SW480 (cell line): ENCODE data around the gene TNC.

ENCODE experiments used
- DNase-seq: peaks from one replicate; pipeline ENCODE4 v3.0.0-alpha.2; 2016; ENCODE audit warnings: low spot score

TNC gene

DNA sequence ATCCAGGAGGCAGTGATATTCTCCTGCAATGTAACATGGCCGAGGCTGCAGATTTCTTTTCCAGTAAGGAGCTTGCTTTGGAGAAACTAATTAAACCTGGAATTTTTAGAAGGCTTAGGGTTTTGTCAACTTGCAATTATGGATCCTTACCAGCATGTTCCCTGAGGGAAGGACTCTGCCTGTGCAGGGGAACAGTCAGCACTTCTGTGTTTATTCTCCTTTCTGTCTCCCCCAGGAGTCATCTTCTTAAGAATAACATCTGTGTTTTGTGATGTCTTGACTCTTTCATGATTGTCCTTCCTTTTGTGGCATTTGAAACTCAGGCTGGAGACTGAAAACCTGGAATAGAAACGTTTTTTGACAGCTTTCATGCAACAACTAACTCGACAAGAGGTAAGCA lies 107.1 kb downstream of the TNC start:
- DNase-seq, result no peak

DNA sequence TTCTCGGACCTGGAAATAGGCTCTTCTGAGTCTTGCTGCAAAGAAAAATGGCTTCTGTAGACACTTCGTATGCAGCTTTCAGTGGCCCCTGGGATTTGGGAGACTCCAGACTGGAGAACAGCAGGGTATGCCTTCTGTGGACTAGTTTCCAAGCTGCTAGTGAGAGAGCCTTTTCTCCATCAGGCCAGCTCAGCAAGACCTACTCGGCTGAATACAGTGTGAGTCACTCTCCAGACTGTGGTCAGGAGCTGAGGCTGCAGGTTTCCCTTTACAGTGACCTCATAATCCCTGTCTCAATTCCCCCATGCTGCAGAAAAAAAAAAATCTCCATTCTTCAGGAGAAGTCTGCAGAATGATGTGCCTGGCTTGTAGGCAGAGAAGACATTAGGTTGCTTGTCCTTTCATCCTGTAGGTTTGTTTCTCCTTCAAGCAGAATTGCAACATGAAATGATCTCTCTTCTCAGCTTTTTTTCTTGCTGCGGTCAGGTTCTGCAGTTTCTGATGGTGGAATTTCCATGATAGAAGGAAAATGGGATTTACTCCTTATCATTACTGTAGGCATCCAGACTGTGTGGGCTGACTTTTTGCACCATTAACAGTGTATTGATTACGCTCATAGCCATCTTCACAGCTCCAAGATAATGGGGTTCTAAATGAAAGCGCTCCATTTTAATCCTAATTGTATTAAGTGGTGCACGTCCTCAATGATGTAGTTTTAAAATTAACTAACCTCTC lies 109.3 kb downstream of the TNC start:
- DNase-seq, result peak; percentile 33

DNA sequence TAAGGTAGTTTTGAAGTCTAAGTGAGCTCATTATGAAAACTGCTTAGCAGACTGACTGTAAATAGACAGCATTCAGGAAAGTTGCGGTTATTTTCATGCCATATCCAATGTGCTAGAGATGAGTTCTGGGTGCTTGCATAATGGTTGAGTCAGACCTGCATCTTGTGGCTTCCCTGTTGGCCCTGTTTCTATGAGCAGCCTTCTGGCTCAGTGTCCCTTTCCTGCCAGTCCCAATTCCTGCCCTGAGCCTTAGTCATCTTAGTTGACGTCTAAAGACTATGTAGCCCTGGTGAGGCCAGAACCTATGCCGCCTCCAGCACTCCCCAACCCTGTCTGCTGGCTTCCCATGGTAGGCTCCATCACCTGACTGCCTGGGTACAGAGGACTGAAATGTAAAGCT lies 111.3 kb downstream of the TNC start:
- no peak for DNase-seq

DNA sequence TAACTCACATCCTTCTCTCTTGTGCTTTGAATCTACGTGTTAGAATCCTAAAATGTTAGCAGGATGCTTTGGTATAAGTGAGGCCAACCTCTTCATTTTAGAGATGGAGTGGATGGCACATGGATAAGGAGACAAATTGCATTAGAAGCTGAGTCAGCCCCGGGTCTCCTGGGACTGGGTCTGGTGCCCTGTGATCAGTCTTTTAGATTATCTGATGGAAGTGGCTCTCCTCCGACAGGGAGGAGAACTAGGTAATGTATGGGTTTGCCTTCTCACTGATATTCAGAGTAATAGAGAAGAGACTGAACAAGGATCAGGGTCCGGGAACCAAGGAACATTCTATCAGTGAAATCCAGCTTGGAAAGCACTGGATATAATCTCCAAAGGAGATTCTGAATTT lies 112.6 kb downstream of the TNC start:
- DNase-seq, result no peak

DNA sequence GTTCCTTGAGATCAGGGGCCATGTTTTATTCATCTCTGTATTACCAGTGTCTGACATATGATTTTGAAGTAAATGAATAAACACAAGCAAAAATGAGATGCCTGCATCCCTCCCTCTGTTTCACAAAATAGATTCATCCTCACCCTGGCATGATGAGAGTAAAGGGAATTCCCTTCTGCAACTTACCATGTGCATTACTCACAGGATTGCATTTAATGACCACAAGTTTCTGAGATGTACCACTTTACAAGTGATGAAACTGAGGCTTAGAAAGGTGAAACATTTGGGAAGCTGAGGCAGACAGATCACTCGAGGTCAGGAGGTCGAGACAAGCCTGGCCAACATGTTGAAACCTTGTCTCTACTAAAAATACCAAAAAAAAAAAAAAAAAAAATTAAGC lies 113.4 kb downstream of the TNC start:
- DNase-seq, result no peak

DNA sequence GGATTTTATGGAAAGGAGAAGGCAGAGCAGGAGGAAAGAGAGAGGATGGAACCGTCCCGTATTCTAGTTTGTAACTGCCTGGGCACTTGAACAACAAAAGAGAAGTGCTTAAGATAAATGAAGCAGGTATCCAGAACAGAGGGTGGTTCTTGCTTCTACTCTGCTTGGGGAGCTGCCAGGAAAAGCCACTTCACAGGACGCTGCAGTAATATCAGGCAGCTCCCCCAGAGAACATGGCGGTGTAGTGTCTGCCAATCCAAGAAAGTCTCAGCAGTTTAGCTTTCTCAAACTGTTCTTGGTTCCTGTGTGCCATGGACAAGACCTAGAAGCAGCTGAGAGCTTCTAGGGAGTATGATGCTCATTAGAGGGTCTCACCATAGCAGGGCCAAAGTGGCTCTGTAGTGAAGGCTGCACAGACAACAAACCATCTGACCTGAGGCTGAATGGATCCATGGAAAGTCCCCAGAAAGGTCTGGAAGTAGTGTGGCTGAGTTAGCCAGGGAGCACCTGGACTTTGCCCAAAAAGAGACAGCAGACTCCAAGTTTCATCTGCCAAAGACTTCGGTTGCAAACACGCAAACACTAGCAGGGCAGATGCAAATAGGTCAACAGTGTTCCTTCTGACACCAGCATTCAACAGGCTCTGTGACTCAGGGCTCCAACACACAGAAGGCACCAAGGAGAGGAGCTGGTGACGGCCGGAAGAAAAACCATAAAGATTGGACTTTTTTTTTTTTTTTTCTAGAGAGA lies 115.4 kb downstream of the TNC start:
- no peak for DNase-seq

DNA sequence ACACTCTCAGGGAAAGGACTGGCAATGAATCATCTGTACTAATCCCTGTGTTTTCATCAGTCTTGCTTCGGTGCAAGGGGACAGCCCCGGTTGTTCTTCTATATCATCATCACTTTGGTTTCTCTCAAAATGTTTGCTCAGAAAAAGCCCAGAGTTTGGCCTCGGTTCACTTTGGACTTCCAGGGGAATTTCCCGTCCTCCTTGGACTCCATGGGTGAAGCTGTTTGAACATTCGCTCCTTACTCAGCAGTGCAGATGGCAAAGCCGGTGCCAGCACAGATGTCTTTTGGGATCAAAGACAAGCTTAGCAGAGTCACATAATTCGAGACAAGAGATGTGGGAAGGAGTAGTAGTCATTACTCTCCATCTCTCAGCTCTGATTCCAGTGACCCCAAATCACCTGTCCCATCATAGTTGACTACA lies 117.7 kb downstream of the TNC start:
- no peak for DNase-seq

DNA sequence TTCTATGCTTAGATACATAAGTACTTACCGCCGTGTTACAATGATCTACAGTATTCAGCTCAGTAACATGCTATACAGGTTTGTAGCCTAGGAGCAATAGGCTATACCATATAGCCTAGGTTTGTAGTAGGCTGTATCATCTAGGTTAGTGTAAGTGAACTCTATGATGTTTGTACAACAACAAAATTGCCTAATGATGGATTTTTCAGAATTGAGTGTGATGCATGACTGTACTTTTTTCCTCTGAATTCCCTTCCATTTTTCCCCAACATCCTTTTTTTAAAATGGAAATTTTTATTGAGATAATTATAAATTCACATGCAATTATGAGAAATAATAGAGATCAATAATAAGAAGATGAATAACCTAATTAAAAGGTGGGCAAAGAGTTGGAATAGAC lies 119.6 kb downstream of the TNC start:
- DNase-seq, result no peak

DNA sequence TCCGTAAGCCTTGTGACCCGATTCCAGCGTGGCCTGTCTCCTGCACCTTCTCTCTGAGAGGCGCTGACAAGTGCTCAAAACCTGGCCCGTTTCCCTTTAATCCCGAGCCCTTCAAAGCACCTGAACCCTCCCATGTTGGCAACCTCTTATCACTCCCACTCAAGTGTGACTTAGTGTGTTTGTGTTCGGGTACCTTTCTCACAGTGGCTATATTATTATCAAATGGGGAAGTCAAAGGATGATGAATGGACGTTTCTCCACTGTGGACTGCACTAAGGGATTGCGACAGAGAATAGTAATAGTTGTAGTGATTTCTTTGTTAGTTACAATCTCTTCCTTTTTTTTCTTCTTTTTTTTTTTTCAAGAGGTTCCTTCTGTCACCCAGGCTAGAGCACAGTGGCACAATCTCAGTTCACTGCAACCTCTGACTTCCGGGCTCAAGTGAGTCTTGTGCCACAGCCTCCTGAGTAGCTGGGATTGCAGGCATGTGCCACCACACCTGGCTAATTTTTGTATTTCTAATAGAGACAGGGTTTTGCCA lies 122.2 kb downstream of the TNC start:
- no peak for DNase-seq

DNA sequence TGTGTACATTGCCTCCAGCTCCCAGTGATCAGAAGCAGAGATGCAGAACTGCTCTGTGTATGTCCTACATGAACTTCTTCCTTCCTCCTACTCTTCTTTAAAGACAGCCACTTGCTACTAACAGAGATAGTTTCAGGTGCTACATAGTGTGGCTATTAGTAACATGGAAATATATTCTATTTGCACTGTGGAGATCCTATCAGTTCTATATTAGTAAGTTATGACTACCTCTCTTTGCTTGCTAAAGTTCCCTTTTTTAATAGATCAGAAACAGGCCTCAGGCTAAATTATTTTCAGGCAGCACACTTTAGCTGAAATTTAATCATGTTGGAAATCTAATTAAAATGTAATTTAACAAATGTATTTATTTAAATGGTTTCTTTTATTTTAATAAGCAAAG lies 123.2 kb downstream of the TNC start:
- no peak for DNase-seq

DNA sequence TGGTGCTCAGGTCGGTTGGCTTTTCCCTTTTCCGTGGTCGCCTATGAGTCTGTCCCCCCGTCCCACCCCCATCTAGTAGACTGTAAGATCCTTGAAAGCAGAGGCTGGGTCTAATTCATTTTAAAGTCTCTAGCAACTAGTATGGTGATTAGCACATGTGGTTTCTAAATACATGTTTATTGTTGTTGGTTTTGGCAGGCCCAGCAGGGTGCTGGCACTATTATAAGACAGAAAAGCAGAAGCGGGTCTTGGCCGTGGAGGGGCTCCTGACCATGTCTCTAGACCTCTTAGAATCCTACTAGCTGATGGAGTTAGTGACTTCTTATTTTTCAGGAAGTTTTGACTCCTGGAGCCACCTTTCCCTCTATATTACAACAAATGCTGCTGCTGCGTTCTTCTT lies 126.1 kb downstream of the TNC start:
- DNase-seq, result no peak

DNA sequence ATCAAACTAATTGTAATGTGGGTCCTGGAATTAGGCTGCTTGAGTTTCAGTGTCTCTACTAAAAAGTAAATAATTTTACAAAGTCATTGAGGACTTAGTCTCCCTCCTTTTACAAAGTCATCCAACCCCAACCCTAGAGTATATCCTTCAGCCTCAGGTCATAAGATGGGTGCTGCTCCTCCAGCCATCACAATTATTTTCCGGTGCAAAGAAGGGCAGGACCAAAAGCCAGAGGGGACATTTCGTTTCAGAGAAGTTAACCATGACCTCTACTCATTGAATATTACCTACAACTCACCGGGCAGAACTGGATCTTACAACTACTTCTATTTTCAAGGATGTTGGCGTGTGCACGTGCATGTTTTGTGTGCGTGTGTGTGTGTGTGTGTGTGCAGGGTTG lies 127.1 kb downstream of the TNC start:
- no peak for DNase-seq

DNA sequence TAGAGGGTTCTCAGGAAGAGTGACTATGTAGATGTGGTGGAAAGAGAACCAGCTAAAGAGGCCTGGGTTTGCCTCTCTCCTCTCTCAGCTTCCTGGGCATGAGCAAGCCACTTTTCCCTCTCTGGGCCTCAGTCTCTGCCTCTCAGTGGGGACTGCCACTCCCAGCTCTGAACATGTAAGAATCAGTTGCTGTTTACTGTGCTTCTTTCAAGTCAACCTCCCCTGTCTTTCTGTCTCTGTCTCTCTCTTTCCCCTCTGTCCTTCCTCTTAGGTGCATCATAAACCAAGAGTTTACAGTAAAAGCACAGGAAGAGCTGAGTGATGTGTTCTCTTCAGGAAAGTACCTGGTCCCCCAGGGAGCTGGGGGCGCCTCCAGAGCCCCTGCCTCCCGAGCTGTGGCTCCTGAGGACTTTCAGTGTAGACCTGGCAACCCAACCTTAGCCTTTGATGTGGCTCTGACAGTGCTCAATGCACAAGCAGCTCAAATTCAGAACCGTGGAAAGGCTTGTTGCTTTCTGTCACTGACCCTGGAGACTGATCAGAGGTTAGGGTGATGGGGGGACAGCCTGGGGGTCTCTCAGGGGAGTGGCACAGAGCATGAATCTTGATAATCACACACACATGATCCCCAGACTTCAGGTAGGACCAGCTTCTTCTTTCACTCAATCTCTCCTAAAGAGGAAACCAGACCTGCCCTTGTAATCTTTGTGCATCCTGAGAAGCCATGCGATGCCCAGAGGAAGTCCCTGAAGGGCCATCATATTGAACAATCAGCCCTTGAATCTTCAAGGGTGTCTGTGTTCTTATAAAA lies 128.2 kb downstream of the TNC start:
- no peak for DNase-seq

DNA sequence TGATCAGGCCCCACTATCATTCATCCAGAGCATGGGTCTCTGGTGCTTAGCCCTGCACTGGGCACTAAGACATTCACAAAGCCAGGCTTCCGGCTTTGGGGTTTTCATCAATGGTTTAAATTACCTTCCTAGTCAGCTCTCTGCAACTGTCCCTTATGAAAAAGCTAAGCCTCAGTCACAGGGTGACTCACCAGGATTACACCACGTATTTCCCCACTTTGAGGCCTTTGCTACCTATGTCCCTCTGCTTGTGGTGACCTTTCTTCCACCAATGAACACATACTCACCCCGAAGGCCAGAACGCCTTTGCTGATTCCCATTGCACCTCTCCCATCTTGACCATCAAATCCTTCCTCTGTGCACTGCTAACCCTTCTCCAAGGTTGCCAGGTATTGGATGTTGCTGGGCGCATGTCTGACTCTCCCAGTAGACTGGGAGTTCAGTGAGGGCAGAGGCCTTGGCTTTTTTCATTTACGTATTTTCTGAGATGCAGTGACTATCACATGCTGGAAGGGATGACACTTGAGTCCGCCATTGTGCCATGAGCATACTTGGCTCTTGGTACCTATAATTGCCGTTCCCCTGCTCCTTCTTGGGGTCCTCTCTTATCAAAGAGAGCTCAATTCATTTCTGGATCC lies 128.9 kb downstream of the TNC start:
- DNase-seq, result peak; percentile 34

DNA sequence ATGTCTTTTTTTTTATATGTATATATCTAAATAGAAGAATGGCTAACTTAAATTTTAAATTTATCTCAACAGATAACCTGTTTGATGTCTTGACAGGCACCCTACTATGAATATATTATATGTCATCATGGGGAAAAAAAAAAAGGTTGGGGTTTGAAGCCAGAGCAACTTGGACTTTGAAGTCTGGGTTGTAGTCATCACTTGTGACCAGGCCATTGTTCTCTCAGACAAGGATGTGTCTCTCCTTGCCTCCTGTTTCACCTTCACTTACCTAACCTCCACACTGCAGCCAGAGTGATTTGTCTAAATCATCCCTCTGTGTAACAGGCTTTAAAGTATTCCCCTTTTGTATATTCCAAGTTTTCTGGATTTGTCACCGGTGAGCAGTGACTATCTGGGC lies 130.8 kb downstream of the TNC start:
- DNase-seq, result peak; percentile 31

DNA sequence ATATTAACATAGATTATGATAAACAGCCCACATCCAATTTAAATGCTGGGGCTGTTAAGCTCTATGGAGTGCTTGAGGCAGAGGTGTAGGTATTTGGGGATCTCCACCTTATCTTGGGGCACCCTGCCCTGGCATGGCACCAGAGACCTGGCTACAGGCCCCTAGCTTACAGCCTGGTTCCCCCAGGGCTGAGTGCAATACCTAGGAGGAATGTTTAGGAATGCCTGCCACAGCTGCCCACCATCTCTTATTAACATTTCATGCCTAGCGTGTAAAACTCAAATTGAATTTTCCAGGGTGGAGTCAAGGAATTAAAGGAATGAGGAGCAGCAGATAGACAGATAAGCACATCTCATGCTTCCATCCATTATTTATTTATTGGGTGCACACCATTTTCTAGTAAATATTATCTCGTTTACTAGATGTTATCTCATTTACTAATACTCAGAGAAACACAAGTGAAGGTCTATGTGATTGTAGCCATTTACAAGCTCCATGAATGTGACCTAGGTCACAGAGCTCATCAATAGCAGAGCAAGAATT lies 131.9 kb downstream of the TNC start:
- DNase-seq, result no peak

DNA sequence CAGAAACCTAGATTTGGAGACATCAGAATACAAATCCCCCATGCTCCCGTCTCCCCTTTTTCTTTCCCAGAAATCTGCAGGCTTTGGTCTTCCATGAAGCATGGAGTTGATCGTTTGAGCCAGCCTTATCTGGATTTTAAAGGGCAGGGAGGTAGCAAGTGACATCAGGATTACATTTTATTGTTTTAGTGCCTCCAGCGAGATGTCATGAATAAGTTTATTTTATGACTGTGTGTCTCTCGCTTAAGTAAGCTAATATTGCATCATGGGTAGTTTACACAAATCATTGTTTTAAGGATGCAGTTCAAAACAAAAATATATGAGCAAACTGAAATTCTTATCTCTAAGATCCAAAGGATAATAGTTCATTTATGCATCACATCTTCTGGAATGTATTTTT lies 136.9 kb downstream of the TNC start:
- DNase-seq, result no peak

DNA sequence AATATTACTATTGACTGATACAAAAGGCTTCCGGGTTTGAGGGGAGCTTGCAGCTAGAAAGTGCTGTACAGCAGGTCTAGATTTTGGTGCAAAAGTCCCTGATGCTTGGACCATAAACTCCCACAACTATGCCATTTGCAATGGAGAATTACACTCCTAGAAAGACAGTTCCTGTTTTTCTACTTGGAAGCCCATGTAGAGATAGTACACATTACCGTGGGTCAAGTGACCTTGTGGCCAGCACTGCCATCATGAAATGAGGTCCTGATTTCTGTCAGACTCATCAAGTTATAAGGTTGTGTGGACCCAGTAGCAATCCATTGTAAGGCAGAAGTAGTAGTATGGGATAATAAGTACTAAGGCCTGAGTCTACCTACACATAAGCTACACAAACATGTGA lies 144.7 kb downstream of the TNC start:
- no peak for DNase-seq

DNA sequence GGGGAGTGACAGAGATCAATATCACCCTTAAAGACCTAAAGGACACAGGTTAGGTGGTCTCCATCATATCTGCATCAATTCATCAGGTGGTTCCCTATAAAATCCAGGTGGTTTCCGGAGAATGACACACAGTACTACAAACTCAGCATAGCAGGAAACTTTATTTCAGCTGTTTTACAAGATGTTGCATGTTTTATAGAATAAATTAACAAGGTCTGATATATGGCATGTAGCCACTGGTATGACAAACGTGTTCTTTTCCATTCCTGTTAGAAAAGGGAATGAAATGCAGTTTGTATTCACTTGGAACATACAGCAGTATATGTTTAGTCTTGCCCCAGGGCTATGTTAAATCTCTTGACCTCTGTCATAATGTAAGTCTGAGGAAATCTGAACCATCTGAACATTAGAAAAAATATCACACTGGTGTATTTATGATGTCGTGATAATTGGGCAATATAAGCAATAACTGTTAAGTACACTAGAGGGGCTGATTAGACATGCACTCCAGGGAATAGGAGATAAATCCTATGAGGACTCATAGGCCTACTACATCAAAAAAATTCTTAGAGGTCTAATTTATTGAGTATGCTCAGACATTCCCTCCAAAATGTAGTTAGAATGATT lies 145.3 kb downstream of the TNC start:
- DNase-seq, result no peak
